Kidney (tissue), 14 donors: Measurements from ENCODE around the gene FAM193B. TPM values are rescaled to one million over a fixed set of nuclear protein-coding genes. Genes with fewer than 3 reads are reported as not detected.
"Not testable (repeated sequence)": the region's sequence is repeated elsewhere in the genome, so short reads cannot be mapped to it uniquely, and the experiment has no call there.

Experiments used
- DNase-seq, 5 donors: peaks; one replicate each; pipeline ENCODE4 v3.0.0-alpha.2; 2013 to 2020
- FAIRE-seq: peaks from 2 replicates; lab custom pipeline; 2012; peaks lifted over from hg19 to GRCh38; lab: Jason Lieb, UNC
- H3K27ac ChIP-seq, 2 donors: one replicate each; pipeline ENCODE4 v1.7.0; 2013; ENCODE audit warnings: low read depth in 2 of 2, low read length in 2 of 2, inconsistent platforms in 1 of 2
- H3K27me3 ChIP-seq: one replicate; pipeline ENCODE4 v1.7.1; 2013; ENCODE audit warnings: low read length, inconsistent platforms; ENCODE audit not compliant: control insufficient read depth, insufficient read depth
- H3K36me3 ChIP-seq, 3 donors: one replicate each; pipeline versions ENCODE4 v1.7.0 to v1.7.1; 2013; ENCODE audit warnings: low read length in 3 of 3, control low read depth in 1 of 3, inconsistent platforms in 1 of 3; ENCODE audit not compliant: insufficient read depth in 3 of 3, control insufficient read depth in 2 of 3
- H3K4me1 ChIP-seq, 3 donors: one replicate each; pipeline versions ENCODE4 v1.7.0 to v1.7.1; 2013; ENCODE audit warnings: low read length in 3 of 3, inconsistent platforms in 1 of 3, low read depth in 1 of 3; ENCODE audit not compliant: control insufficient read depth in 2 of 3, insufficient read depth in 2 of 3
- H3K4me3 ChIP-seq, 3 donors: one replicate each; pipeline versions ENCODE4 v1.7.0 to v1.8.1; 2013; ENCODE audit warnings: low read length in 3 of 3, control low read depth in 1 of 3, inconsistent platforms in 1 of 3
- H3K9ac ChIP-seq, 3 donors: one replicate each; pipeline versions ENCODE4 v1.7.0 to v1.7.1; 2013; ENCODE audit warnings: low read length in 3 of 3, control low read depth in 1 of 3, inconsistent platforms in 1 of 3
- H3K9me3 ChIP-seq, 3 donors: one replicate each; pipeline versions ENCODE4 v1.7.0 to v1.7.1; 2013; ENCODE audit warnings: low read length in 3 of 3, control low read depth in 1 of 3, inconsistent platforms in 1 of 3; ENCODE audit not compliant: control insufficient read depth in 2 of 3, insufficient read depth in 1 of 3
- intact Hi-C: fragments of 100-400 bp; cut with DNase I; formaldehyde crosslinking; loops from one replicate; pipeline ENCODE4 v1.11.1; 2022
- polyA plus RNA-seq: library from polyadenylated mRNA; stranded (reverse); fragments of 350-450 nt; fragmentation: Illumina TruSeq; extraction: RNeasy Lipid Tissue Mini Kit (QIAGEN cat#74804); gene quantifications from one replicate; pipeline ENCODE4 v1.2.3, GENCODE V29; 2014; ENCODE audit warnings: low read depth, low replicate concordance; ENCODE audit not compliant: insufficient read depth
- total RNA-seq: library from RNA; stranded (reverse); fragmentation: NEBNext Ultra II Directional; extraction: Animal tissue kit (Norgen Biotek cat#: 25700); gene quantifications from one replicate; pipeline ENCODE4 v1.2.1, GENCODE V29; 2021
- TF ChIP-seq, protein P1 (sequence below): IDR thresholded peaks from 3 replicates; pipeline ENCODE4 v1.5.1; 2012; ENCODE audit warnings: mild to moderate bottlenecking, moderate library complexity, borderline replicate concordance; ENCODE audit not compliant: insufficient read depth; ENCODE audit errors: extremely low read depth
- donor health status: control.
- donor health status: control.
- donor health status: control.
- donor health status: control.
- donor health status: control.
- donor health status: DM: yes; HTN: yes; CAD: no.
- donor health status: Normal renal cell carcinoma (clear cell type).

The FAM193B gene
- total and polyA plus RNA-seq, 2 donors from 2014 or later = 61.0 to 77.8 TPM

DNA sequence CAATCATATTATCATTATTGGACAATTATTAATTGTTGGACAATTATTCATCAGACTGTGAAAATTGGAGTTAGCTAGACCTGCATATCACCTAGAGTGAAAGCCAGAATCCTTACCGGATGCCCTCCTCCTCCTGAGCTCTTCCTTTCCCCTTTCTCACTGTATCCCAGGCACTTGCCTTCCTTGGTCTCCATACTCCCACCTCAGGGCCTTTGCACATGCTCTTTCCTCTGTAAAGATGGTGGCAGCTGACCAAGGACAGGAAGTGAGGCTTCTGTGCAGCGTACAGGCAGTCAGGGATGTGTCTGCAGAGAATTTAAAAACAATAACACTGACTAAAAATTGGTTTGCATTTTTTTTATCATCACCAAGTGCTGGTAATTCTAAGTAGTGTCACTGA lies 15.5 kb upstream of the FAM193B start:
- Histone ChIP-seq H3K4me1 (no peaks in the 10 kb centered on the region), H3K4me3 (no peak overlapping the region), H3K9me3 (no peaks in the 10 kb centered on the region), H3K36me3 (no peaks in the 10 kb centered on the region), H3K9ac (no peak overlapping the region), H3K27ac (no peak overlapping the region), H3K27me3 (no peaks in the 10 kb centered on the region)
- DNase-seq (no peak), FAIRE-seq (no peak)
- intact Hi-C loops = no loop called here
- TF ChIP-seq, protein P1, sequence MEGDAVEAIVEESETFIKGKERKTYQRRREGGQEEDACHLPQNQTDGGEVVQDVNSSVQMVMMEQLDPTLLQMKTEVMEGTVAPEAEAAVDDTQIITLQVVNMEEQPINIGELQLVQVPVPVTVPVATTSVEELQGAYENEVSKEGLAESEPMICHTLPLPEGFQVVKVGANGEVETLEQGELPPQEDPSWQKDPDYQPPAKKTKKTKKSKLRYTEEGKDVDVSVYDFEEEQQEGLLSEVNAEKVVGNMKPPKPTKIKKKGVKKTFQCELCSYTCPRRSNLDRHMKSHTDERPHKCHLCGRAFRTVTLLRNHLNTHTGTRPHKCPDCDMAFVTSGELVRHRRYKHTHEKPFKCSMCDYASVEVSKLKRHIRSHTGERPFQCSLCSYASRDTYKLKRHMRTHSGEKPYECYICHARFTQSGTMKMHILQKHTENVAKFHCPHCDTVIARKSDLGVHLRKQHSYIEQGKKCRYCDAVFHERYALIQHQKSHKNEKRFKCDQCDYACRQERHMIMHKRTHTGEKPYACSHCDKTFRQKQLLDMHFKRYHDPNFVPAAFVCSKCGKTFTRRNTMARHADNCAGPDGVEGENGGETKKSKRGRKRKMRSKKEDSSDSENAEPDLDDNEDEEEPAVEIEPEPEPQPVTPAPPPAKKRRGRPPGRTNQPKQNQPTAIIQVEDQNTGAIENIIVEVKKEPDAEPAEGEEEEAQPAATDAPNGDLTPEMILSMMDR = no peak

DNA sequence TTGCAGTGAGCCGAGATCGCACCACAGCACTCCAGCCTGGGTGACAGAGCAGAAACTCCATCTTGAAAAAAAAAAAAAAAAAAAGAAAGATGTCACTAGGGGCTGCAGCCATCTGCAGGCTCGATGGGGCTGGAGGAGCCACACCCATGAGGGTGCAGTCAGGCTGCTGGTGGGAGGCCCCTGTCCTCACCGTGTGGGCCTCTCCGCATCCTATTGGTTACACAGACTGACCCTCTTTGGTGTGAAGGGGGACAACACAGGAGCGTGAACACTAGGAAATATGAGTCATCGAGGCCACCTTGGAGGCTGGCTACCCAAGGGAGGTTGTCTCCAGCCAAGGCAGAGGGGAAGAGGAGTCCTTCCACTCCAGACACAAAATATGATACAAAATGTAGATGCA lies 14.0 kb upstream of the FAM193B start:
- intact Hi-C loops = no loop called here

DNA sequence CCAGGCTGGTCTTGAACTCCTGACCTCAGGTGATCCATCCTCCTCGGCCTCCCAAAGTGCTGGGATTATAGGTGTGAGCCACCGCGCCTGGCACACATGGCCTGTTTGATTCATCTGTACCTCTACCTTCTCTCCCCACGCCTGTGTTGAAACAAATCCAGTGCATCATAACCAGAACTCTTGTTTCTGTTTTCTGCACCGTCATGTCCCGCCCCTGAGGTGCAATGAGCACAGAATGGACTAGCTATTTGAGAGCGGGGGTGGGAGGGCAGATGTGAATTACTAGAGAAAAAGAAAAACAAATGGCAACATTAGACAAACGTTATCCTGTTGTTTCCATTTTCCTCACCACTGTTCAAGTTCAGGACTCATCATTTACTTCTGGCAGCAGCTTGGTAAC lies 10.7 kb upstream of the FAM193B start:
- Histone ChIP-seq H3K27ac (no peak overlapping the region), H3K27me3 (no peaks in the 10 kb centered on the region), H3K9ac (no peak overlapping the region), H3K4me1 (no peaks in the 10 kb centered on the region), H3K9me3 (no peaks in the 10 kb centered on the region), H3K4me3 (no peak overlapping the region), H3K36me3 (no peaks in the 10 kb centered on the region)
- DNase-seq (no peak), FAIRE-seq (no peak)
- intact Hi-C loops = no loop called here
- TF ChIP-seq, protein P1 = no peak

More for the DNA sequence above, 14.0 kb upstream of the FAM193B start:
- Histone ChIP-seq H3K4me3 (no peak overlapping the region), H3K9ac (no peak overlapping the region), H3K4me1 (no peaks in the 10 kb centered on the region), H3K27ac (no peak overlapping the region), H3K9me3 (no peaks in the 10 kb centered on the region), H3K27me3 (no peaks in the 10 kb centered on the region), H3K36me3 (no peaks in the 10 kb centered on the region)
- FAIRE-seq (no peak), DNase-seq (no peak)
- TF ChIP-seq, protein P1 = no peak

DNA sequence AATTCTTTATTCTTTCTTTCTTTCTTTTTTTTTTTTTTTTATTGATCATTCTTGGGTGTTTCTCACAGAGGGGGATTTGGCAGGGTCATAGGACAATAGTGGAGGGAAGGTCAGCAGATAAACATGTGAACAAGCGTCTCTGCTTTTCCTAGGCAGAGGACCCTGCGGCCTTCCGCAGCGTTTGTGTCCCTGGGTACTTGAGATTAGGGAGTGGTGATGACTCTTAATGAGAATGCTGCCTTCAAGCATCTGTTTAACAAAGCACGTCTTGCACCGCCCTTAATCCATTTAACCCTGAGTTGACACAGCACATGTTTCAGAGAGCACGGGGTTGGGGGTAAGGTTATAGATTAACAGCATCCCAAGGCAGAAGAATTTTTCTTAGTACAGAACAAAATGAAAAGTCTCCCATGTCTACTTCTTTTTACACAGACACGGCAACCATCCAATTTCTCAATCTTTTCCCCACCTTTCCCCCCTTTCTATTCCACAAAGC lies 5.1 kb upstream of the FAM193B start:
- H3K9me3 ChIP-seq, intact Hi-C loops, FAIRE-seq: not testable (repeated sequence)

More for the DNA sequence above, 5.1 kb upstream of the FAM193B start:
- DNase-seq, H3K36me3 ChIP-seq, H3K27ac ChIP-seq, H3K9ac ChIP-seq, H3K4me1 ChIP-seq, H3K4me3 ChIP-seq, H3K27me3 ChIP-seq: not testable (repeated sequence)
